Measurements from ENCODE around the gene FAM187B.

GRCh38 chr19:35268536-35269437, 40.2 kb upstream of the FAM187B start, which contains the start of gene USF2:
- TF ChIP-seq CTCF (IDR thresholded peaks at IDR 0.05; ENCODE audit: insufficient read depth, low read depth, low read length) (no peak), EZH2 (IDR thresholded peaks at IDR 0.05; ENCODE audit: insufficient read depth, low read length) (no peak)

Data from astrocyte (in vitro differentiated cells and primary cell).